SK-N-SH (cell line): ENCODE data around the gene WDR46. TPM values are rescaled to one million over a fixed set of nuclear protein-coding genes. Genes with fewer than 3 reads are reported as not detected.
A peak's percentile ranks its signal among the peaks of the same experiment; 100 is the strongest.

Source experiments
- CTCF ChIA-PET: fragments of 300-600, 350-600 bp; formaldehyde crosslinking; extraction: SDS; loops from one replicate; lab custom pipeline; 2021; lab: Yijun Ruan, JAX
- POLR2A ChIA-PET: fragments of 350-600 bp; sonication (Branson Sonifier 250); formaldehyde crosslinking; extraction: SDS; loops from one replicate; lab custom pipeline; 2020; ENCODE audit warnings: antibody characterized with exemption, inconsistent platforms; lab: Yijun Ruan, JAX
- DNase-seq: peaks from one replicate; pipeline ENCODE4 v3.0.0; 2012
- H2AFZ ChIP-seq: fragments of 200-600 bp; sonication (generic); 2 replicates; pipeline ENCODE4 v1.8.1; 2016; ENCODE audit warnings: antibody characterized with exemption, mild to moderate bottlenecking, low read depth
- H3F3A ChIP-seq: fragments of 200-600 bp; sonication (generic); replicated peaks from 2 replicates; pipeline ENCODE3; 2016; ENCODE audit warnings: antibody characterized with exemption, mild to moderate bottlenecking; ENCODE audit not compliant: insufficient read depth
- H3K27ac ChIP-seq, 2 experiments: fragments of 200-500 bp in 1 of 2; fragments of 200-600 bp in 1 of 2; sonication (Bioruptor generic) in 1 of 2; sonication (generic), shearing (Covaris generic) in 1 of 2; 2 replicates each; pipeline versions ENCODE4 v1.5.1 to v1.6.1; 2014 to 2016; ENCODE audit warnings: low read depth in 2 of 2, inconsistent platforms in 1 of 2, low read length in 1 of 2, mild to moderate bottlenecking in 1 of 2, mixed read lengths in 1 of 2
- H3K27me3 ChIP-seq: fragments of 200-600 bp; sonication (generic), shearing (Covaris generic); 2 replicates; pipeline ENCODE4 v1.6.1; 2016; ENCODE audit warnings: mixed run types; ENCODE audit not compliant: insufficient read depth
- H3K36me3 ChIP-seq, 2 experiments: fragments of 200-500 bp in 1 of 2; fragments of 200-600 bp in 1 of 2; sonication (Bioruptor generic) in 1 of 2; sonication (generic) in 1 of 2; replicated peaks in 1 of 2; 2 replicates each; pipeline versions ENCODE3 to v1.5.1; 2014 to 2016; ENCODE audit warnings: low read length in 1 of 2, mild to moderate bottlenecking in 1 of 2; ENCODE audit not compliant: insufficient read depth in 2 of 2, control insufficient read depth in 1 of 2
- H3K4me1 ChIP-seq, 2 experiments: fragments of 200-500 bp in 1 of 2; fragments of 200-600 bp in 1 of 2; sonication (Bioruptor generic) in 1 of 2; sonication (generic), shearing (Covaris generic) in 1 of 2; 2 replicates each; pipeline versions ENCODE4 v1.5.1 to v1.6.1; 2014 to 2016; ENCODE audit warnings: low read depth in 1 of 2, low read length in 1 of 2, mixed run types in 1 of 2; ENCODE audit not compliant: insufficient read depth in 2 of 2, control insufficient read depth in 1 of 2
- H3K4me2 ChIP-seq: fragments of 200-600 bp; sonication (generic), shearing (Covaris generic); 2 replicates; pipeline ENCODE4 v1.6.1; 2017; ENCODE audit warnings: mixed run types
- H3K4me3 ChIP-seq, 2 experiments: fragments of 200-500 bp in 1 of 2; fragments of 200-600 bp in 1 of 2; sonication (Bioruptor generic) in 1 of 2; sonication (generic), shearing (Covaris generic) in 1 of 2; 2 replicates each; pipeline versions ENCODE4 v1.5.1 to v1.8.1; 2014 to 2016; ENCODE audit warnings: low read depth in 2 of 2, inconsistent platforms in 1 of 2, low read length in 1 of 2, mild to moderate bottlenecking in 1 of 2, mixed read lengths in 1 of 2, moderate library complexity in 1 of 2
- H3K79me2 ChIP-seq: fragments of 200-600 bp; sonication (generic); 2 replicates; pipeline ENCODE4 v1.8.1; 2017; ENCODE audit warnings: mild to moderate bottlenecking; ENCODE audit not compliant: insufficient read depth
- H3K9ac ChIP-seq: fragments of 200-600 bp; sonication (generic); 2 replicates; pipeline ENCODE4 v1.6.1; 2017; ENCODE audit warnings: mixed run types
- H3K9me2 ChIP-seq: fragments of 200-600 bp; sonication (generic); 2 replicates; pipeline ENCODE4 v1.6.1; 2017; ENCODE audit warnings: mixed run types
- H3K9me3 ChIP-seq: fragments of 200-600 bp; sonication (generic); 2 replicates; pipeline ENCODE4 v1.6.1; 2017; ENCODE audit warnings: mixed run types, mild to moderate bottlenecking, moderate library complexity
- H4K20me1 ChIP-seq: fragments of 200-600 bp; sonication (generic); 2 replicates; pipeline ENCODE4 v1.6.1; 2017; ENCODE audit warnings: mild to moderate bottlenecking, mixed run types; ENCODE audit not compliant: insufficient read depth
- EZH2phosphoT487 ChIP-seq: fragments of 200-600 bp; sonication (generic); IDR thresholded peaks from 2 replicates; pipeline ENCODE4 v1.6.1; 2017; ENCODE audit warnings: low read depth, mixed run types, mild to moderate bottlenecking, antibody characterized with exemption, moderate library complexity, borderline replicate concordance
- FOXJ3 ChIP-seq: sonication (generic); formaldehyde crosslinking; IDR thresholded peaks from 2 replicates; pipeline ENCODE4 v1.5.1; 2020; ENCODE audit warnings: mild to moderate bottlenecking, missing genetic modification reagents
- FOXM1 ChIP-seq: IDR thresholded peaks from 2 replicates; pipeline ENCODE4 v1.4.0; 2012; ENCODE audit warnings: low read depth, mild to moderate bottlenecking
- WGBS: methylation state at CpG from one replicate; pipeline ENCODE4 v1.1.6; 2017; ENCODE audit warnings: low lambda C conversion rate; 5-methylcytosine and 5-hydroxymethylcytosine counted together
- polyA plus RNA-seq, 3 experiments: library from polyadenylated mRNA; depleted of rRNA; stranded (reverse); fragments of >200 nt; gene quantifications; 2 replicates each; pipeline ENCODE4 v1.2.3, GENCODE V29; 2012
- TF ChIP-seq, protein P1 (sequence below): IDR thresholded peaks from 2 replicates; pipeline ENCODE4 v1.6.1; 2012; ENCODE audit warnings: mild to moderate bottlenecking, low read depth, low read length, moderate library complexity
- TF ChIP-seq, protein P2 (sequence below): IDR thresholded peaks from 2 replicates; pipeline ENCODE4; 2012

The WDR46 gene
- polyA plus RNA-seq, 1 of the 3 experiments (the other 2 are of a cell fraction), result 153 TPM

DNA sequence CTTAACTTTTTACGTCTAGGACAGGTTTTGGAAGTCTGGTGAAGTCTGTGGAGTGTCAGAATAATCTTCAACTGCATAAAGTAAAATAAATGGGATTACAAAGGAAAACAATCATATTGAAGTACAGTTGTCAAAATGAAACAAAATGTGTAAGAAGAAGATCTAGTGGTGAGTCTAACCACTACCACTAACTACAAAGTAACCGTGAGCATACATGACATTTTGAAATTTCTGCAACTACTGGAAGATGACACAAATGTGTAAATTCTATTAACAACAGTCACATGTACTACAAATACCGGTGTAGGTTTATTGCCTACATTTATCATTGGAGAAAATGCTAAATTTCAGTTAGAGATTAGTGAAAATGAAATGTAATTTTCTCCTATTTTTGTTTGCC lies 47.1 kb downstream of the WDR46 start:
- Histone ChIP-seq H3K9ac (no peak overlapping the region), H3K36me3 (no peaks in the 10 kb centered on the region), H3K9me3 (no peaks in the 10 kb centered on the region), H4K20me1 (no peaks in the 10 kb centered on the region), H3K79me2 (no peaks in the 10 kb centered on the region), H3K27ac (no peak overlapping the region), H3K4me3 (no peak overlapping the region), H2AFZ (0 out of 2 replicates have a peak overlapping the region, but pooled peaks have one; percentile 22), H3K4me2 (no peak overlapping the region), H3K4me1 (no peaks in the 10 kb centered on the region), H3K27me3 (peaks cover 35% of the 10 kb centered on the region), H3F3A (no peaks in the 10 kb centered on the region), H3K9me2 (no peaks in the 10 kb centered on the region)
- CTCF ChIA-PET, result interaction anchor here (1.2 kb wide), 1 partner anchor 30 kb away, joined by 3 read pairs; no protein-coding TSS in a partner anchor
- POLR2A ChIA-PET, result no interaction called here
- TF ChIP-seq, protein P1, sequence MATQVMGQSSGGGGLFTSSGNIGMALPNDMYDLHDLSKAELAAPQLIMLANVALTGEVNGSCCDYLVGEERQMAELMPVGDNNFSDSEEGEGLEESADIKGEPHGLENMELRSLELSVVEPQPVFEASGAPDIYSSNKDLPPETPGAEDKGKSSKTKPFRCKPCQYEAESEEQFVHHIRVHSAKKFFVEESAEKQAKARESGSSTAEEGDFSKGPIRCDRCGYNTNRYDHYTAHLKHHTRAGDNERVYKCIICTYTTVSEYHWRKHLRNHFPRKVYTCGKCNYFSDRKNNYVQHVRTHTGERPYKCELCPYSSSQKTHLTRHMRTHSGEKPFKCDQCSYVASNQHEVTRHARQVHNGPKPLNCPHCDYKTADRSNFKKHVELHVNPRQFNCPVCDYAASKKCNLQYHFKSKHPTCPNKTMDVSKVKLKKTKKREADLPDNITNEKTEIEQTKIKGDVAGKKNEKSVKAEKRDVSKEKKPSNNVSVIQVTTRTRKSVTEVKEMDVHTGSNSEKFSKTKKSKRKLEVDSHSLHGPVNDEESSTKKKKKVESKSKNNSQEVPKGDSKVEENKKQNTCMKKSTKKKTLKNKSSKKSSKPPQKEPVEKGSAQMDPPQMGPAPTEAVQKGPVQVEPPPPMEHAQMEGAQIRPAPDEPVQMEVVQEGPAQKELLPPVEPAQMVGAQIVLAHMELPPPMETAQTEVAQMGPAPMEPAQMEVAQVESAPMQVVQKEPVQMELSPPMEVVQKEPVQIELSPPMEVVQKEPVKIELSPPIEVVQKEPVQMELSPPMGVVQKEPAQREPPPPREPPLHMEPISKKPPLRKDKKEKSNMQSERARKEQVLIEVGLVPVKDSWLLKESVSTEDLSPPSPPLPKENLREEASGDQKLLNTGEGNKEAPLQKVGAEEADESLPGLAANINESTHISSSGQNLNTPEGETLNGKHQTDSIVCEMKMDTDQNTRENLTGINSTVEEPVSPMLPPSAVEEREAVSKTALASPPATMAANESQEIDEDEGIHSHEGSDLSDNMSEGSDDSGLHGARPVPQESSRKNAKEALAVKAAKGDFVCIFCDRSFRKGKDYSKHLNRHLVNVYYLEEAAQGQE, result no peak
- 9% methylated on average over 3 of the region's 3 CpGs for WGBS
- no peak for DNase-seq

GRCh38 chr6:33237741-33238140 lies 51.3 kb downstream of the WDR46 start:
- no peak overlapping the region for H3K27ac ChIP-seq
- no peak for TF ChIP-seq FOXM1
- TF ChIP-seq, protein P2, sequence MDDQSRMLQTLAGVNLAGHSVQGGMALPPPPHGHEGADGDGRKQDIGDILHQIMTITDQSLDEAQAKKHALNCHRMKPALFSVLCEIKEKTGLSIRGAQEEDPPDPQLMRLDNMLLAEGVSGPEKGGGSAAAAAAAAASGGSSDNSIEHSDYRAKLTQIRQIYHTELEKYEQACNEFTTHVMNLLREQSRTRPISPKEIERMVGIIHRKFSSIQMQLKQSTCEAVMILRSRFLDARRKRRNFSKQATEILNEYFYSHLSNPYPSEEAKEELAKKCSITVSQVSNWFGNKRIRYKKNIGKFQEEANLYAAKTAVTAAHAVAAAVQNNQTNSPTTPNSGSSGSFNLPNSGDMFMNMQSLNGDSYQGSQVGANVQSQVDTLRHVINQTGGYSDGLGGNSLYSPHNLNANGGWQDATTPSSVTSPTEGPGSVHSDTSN, result no peak
- TF ChIP-seq EZH2phosphoT487, result no peak
- no peak for TF ChIP-seq FOXJ3 (CRISPR knock-in tag)
- H2AFZ ChIP-seq, result no peak overlapping the region
- no peak for DNase-seq
- no peak overlapping the region for H3K9ac ChIP-seq
- CTCF ChIA-PET, result interaction anchor here (0.6 to 9.1 kb wide), 4 partner anchors 11 to 90 kb away, joined by 3 to 68 read pairs (median 6); no protein-coding TSS in a partner anchor
- no peaks in the 10 kb centered on the region for H3K9me3 ChIP-seq
- H3K79me2 ChIP-seq, result no peaks in the 10 kb centered on the region
- H3K36me3 ChIP-seq, result no peaks in the 10 kb centered on the region
- no peaks in the 10 kb centered on the region; a peak in 1 of 4 replicates for H3K4me1 ChIP-seq
- POLR2A ChIA-PET, result no interaction called here
- H3K27me3 ChIP-seq, result peaks cover 72% of the 10 kb centered on the region
- H4K20me1 ChIP-seq, result no peaks in the 10 kb centered on the region
- no peak overlapping the region for H3K4me2 ChIP-seq
- no peaks in the 10 kb centered on the region for H3F3A ChIP-seq
- no peak overlapping the region for H3K4me3 ChIP-seq
- no peaks in the 10 kb centered on the region for H3K9me2 ChIP-seq
- WGBS, result 4% methylated on average over 2 of the region's 2 CpGs
